BE2C (cell line): ENCODE results near the gene SLC26A1.

ENCODE experiments used
- DNase-seq: peaks from one replicate; pipeline ENCODE4 v3.0.0-alpha.2; 2020
- H3K27me3 ChIP-seq: fragments of 250-450 bp; sonication (Bioruptor Pico); 2 replicates; pipeline ENCODE4 v1.5.1; 2020; ENCODE audit warnings: mild to moderate bottlenecking
- H3K36me3 ChIP-seq: fragments of 250-450 bp; sonication (Bioruptor Pico); 2 replicates; pipeline ENCODE4 v1.5.1; 2020; ENCODE audit warnings: mild to moderate bottlenecking
- H3K4me1 ChIP-seq: fragments of 250-450 bp; sonication (Bioruptor Pico); 2 replicates; pipeline ENCODE4 v1.5.1; 2020
- H3K4me3 ChIP-seq: 2 replicates; pipeline ENCODE4 v1.5.1; 2011; ENCODE audit warnings: low read depth, low read length
- H3K9me3 ChIP-seq: fragments of 250-450 bp; sonication (Bioruptor Pico); 2 replicates; pipeline ENCODE4 v1.5.1; 2020
- TF ChIP-seq, protein P1 (sequence below): IDR thresholded peaks from 2 replicates; pipeline ENCODE4 v1.5.1; 2012; ENCODE audit warnings: mild to moderate bottlenecking, low read depth, low read length

Gene SLC26A1

DNA sequence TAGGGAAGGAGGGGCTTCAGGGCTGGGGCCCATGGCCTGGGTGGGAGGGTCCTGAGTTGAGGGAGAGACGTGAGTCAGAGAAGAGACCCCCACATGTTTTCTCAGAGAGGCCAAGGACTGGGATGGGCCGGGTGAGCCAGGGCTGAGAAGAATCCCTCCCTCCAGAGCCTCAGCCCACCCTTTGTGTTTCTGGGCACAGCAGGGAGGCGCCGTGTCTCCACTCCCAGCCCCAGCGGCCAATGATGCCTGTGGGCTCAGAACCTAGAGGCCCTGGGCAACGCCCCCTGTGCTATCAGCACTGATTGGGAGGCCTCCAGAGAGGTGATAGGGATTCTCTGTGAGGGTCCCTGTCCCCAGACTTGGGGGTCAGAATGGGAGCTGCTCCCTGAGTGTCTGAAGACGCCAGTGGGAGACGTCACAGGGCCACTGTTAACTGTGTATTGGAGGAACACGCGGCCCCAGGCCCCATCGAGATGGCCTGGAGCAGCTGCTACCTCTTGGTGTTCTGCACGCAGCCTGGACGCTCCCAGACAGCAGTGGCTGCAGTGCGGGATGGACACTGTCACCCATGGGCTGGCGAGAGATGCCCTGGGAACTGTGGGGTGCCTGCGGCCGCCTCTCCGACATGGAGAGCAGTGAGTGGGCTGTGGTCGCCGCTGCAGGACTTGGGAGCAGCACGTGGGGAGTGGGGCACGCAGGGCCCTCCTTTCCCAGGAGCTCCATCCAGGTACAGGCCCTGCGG is 26.7 kb upstream of the SLC26A1 start:
- Histone ChIP-seq H3K9me3 (no peaks in the 10 kb centered on the region), H3K27me3 (peaks cover 4% of the 10 kb centered on the region; the same call in 1 of the 2 replicates), H3K4me3 (no peak overlapping the region), H3K36me3 (no peaks in the 10 kb centered on the region), H3K4me1 (no peaks in the 10 kb centered on the region)
- TF ChIP-seq, protein P1, sequence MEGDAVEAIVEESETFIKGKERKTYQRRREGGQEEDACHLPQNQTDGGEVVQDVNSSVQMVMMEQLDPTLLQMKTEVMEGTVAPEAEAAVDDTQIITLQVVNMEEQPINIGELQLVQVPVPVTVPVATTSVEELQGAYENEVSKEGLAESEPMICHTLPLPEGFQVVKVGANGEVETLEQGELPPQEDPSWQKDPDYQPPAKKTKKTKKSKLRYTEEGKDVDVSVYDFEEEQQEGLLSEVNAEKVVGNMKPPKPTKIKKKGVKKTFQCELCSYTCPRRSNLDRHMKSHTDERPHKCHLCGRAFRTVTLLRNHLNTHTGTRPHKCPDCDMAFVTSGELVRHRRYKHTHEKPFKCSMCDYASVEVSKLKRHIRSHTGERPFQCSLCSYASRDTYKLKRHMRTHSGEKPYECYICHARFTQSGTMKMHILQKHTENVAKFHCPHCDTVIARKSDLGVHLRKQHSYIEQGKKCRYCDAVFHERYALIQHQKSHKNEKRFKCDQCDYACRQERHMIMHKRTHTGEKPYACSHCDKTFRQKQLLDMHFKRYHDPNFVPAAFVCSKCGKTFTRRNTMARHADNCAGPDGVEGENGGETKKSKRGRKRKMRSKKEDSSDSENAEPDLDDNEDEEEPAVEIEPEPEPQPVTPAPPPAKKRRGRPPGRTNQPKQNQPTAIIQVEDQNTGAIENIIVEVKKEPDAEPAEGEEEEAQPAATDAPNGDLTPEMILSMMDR: no peak
- DNase-seq: no peak

DNA sequence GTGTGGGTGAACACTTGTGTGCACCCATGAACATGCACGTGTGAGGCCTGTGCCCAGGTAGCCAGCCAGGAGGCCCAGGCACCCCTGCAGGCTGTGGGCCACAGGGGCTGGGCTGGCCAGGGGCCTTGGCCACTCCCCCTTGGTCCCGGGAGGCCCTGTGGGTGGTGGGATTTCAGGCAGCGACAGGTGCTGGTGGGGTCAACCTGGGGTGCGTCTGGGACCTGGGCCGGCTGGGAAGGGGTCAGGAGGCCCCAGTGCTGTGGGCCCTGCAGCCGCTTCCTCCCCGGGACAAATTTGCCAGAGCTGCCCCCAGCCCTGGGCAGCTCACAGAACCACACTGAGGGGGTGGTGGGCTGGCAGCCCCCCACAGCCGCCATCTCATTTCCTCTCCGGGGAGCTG is 26.1 kb upstream of the SLC26A1 start:
- Histone ChIP-seq H3K9me3 (no peaks in the 10 kb centered on the region), H3K36me3 (no peaks in the 10 kb centered on the region), H3K4me1 (no peaks in the 10 kb centered on the region), H3K4me3 (no peak overlapping the region), H3K27me3 (peaks cover 4% of the 10 kb centered on the region; the same call in 1 of the 2 replicates)
- no peak for DNase-seq
- TF ChIP-seq, protein P1: no peak

DNA sequence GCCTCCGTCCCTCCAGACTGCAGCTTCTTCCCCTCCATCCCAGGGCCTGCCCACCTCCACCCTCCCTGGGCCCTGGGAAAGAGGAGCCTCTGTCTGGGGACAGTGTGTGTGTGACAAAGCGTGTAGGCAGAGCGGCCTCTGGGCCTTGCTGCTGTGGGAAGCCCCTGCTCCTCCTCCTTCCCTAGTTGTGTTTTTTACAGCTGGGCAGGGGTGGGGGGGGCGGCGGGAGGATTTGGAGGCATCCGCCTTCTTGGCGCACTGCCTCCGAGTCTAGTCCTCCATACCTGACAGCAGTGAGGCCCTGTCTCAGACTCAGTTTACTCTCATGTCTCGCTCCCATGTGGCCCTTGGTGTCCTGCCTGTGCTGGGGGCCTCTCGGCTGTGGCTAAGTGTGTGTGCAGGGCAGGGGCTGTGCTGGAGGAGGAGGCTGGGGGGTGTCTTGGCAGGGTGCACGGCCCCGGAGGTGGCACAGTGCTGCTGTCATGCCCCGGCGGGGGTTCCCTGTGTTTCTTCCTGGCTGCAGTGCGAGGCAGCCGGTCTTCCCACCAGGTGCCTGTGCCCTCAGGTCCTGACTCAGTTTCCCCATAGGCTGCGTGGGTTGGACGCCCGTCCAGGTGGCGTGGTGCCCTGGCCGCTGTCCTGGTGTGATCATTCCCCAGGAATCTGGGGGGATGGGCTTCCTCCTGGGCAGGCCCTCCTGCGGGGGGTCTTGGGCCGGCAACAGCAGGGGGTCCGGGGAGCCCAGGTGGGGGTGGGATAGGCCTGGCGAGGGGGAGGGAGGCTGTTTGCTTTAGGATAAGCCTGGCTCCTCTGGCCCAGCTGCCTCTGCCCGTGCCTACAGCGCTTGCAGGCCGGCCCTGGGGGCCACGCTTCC is 25.2 kb upstream of the SLC26A1 start:
- TF ChIP-seq, protein P1: no peak
- peaks cover 4% of the 10 kb centered on the region; the same call in 1 of the 2 replicates for H3K27me3 ChIP-seq
- no peaks in the 10 kb centered on the region for H3K4me1 ChIP-seq
- no peaks in the 10 kb centered on the region for H3K36me3 ChIP-seq
- H3K4me3 ChIP-seq: no peak overlapping the region
- no peak for DNase-seq
- no peaks in the 10 kb centered on the region for H3K9me3 ChIP-seq

DNA sequence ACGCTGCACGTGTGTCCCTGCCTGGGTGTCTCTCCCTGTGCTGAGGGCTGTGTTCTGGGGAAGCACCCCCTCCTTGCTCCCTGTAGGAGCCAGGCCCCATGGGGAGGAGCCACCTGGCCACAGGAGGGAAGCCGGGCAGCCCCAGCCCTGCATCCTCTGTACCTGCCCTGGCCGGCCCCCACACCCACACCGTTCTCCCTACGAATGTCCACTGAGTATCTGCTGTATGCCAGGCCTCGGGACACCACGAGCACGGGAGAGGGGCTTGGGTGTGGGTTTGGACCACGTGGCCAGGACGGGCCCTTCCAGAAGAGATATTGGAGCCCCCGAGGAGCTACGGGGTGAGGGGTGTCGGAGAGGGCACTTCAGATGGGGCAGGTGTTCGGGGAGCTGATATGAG is 24.5 kb upstream of the SLC26A1 start:
- Histone ChIP-seq H3K27me3 (peaks cover 6% of the 10 kb centered on the region), H3K4me1 (no peaks in the 10 kb centered on the region), H3K36me3 (no peaks in the 10 kb centered on the region), H3K9me3 (no peaks in the 10 kb centered on the region), H3K4me3 (no peak overlapping the region)
- TF ChIP-seq, protein P1: no peak
- no peak for DNase-seq

DNA sequence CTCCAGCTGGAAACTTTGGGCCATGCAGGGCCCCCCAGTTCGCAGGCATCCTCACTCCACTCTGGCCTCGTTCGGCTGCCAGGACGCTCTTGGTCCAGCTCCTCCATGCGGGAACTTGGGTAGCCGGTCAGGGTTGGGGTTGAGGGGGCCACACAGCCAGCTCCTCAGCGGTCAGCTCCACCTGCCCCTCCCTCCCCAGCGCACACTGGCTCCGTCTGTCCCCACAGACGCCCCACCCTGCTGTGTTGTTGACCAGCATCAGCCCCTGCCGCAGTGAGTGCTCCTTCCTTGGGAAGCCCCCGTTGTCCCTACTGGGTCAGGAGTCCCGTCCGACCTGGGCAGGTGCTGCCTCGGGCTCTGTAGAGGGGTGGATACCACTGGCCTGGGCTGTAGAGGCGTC is 24.0 kb upstream of the SLC26A1 start:
- Histone ChIP-seq H3K9me3 (no peaks in the 10 kb centered on the region), H3K4me3 (no peak overlapping the region), H3K36me3 (no peaks in the 10 kb centered on the region), H3K4me1 (no peaks in the 10 kb centered on the region), H3K27me3 (peaks cover 8% of the 10 kb centered on the region)
- DNase-seq: no peak
- TF ChIP-seq, protein P1: no peak

DNA sequence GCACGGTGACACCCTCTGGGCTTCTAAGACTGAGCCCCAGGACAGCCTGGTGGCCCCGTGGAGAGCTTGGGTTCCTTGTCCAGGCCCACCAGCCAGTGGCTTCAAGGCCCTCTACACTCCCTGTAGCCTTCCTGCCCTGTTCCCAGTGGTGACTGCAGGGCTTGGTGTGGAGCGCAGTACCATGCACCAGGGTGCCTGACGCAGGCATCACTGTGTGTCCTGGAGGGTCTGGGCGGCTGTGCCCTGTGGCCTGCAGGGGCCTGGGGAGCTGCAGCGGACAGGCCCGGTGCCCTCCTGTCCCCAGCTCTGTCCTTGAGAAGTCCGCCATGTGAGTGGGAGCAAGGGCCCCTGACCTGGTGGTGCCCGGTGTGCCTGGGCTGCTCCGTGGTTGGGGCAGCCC is 22.5 kb upstream of the SLC26A1 start:
- H3K4me3 ChIP-seq: no peak overlapping the region
- TF ChIP-seq, protein P1: no peak
- H3K4me1 ChIP-seq: no peaks in the 10 kb centered on the region
- H3K9me3 ChIP-seq: no peaks in the 10 kb centered on the region
- H3K27me3 ChIP-seq: peaks cover 13% of the 10 kb centered on the region
- H3K36me3 ChIP-seq: no peaks in the 10 kb centered on the region
- no peak for DNase-seq
